Activated CD4-positive, alpha-beta memory T cell treated with anti-CD3 and anti-CD28 coated beads for 36 hours (primary cell): Measurements from ENCODE around the gene HS2ST1. TPM values are rescaled to one million over a fixed set of nuclear protein-coding genes. Genes with fewer than 3 reads are reported as not detected.

Experiments used
- CTCF ChIA-PET: fragments of 350-600 bp; sonication (Branson Sonifier 250); formaldehyde crosslinking; loops from one replicate; lab custom pipeline; 2021; ENCODE audit warnings: antibody characterized with exemption, inconsistent platforms; lab: Charles Lee
- POLR2A ChIA-PET: fragments of 350-600 bp; sonication (Branson Sonifier 250); formaldehyde crosslinking; loops from one replicate; lab custom pipeline; 2021; ENCODE audit warnings: antibody characterized with exemption; lab: Charles Lee
- DNase-seq: peaks from one replicate; pipeline ENCODE4 v3.0.0-alpha.2; 2020
- H3K27ac Mint-ChIP-seq: one replicate; pipeline ENCODE4 v1.8.0; 2021; ENCODE audit warnings: mixed read lengths
- H3K27me3 Mint-ChIP-seq: one replicate; pipeline ENCODE4 v1.8.0; 2021; ENCODE audit warnings: mixed read lengths
- H3K36me3 Mint-ChIP-seq: one replicate; pipeline ENCODE4 v1.8.0; 2021; ENCODE audit warnings: mixed read lengths
- H3K4me1 Mint-ChIP-seq: one replicate; pipeline ENCODE4 v1.8.0; 2021; ENCODE audit warnings: low read depth, mixed read lengths
- H3K4me3 Mint-ChIP-seq: one replicate; pipeline ENCODE4 v1.8.0; 2021; ENCODE audit warnings: mild to moderate bottlenecking, mixed read lengths
- H3K9me3 Mint-ChIP-seq: one replicate; pipeline ENCODE4 v1.8.0; 2021; ENCODE audit warnings: mixed read lengths
- intact Hi-C: fragments of 100-400 bp; cut with micrococcal nuclease; formaldehyde crosslinking; loops from one replicate; pipeline ENCODE4 v1.15.1; 2023
- total RNA-seq, 2 experiments: library from RNA; stranded (reverse); gene quantifications; one replicate each; pipeline ENCODE4 v1.2.3, GENCODE V29; 2021

Gene HS2ST1
- total RNA-seq, 2 experiments from 2014 or later = 16.4 to 16.5 TPM

DNA sequence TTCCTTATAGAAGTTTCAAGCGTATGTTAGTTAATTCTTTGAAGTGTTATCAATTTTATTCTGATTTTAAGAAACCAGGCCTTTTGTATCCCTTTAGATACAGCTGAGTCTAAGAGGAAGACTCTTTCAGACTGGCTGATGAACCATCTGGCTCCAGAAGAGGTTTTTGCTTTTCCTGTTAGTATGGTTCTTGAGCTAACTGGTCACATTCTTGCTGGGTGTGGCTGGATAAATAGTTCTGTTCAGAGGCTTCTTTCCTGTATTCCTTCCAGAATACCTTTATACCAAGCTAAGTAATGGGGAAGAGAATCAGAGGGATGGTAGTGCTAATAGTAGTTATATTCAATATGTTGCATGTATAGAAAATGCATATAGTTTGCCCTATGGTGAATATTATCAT lies 12.4 kb downstream of the HS2ST1 start:
- Mint-ChIP-seq H3K36me3 (peaks cover 24% of the 10 kb centered on the region), H3K4me3 (no peak overlapping the region), H3K27ac (no peak overlapping the region), H3K27me3 (no peaks in the 10 kb centered on the region), H3K4me1 (peaks cover 19% of the 10 kb centered on the region), H3K9me3 (peaks cover 33% of the 10 kb centered on the region)
- intact Hi-C loops = no loop called here
- ChIA-PET CTCF (no interaction called here), POLR2A (no interaction called here)
- no peak for DNase-seq

DNA sequence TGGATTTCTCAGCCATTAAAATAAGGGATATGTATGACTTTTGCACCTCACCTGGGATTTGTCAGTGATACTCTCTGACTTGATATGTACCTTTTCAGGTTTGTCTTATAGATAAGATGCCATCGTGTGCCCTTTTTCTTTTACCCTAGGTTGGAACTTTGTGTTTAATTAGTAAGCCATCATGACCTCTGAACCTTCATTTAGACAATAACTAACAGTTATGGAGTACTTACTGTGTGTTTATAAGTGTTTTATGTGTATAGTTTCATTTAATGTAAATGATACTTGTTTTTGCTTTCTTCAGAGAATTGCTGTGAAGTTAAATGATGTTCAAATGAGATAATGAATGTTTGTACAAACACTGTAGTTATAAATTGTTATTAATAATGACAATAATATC lies 14.4 kb downstream of the HS2ST1 start:
- Mint-ChIP-seq H3K27me3 (no peaks in the 10 kb centered on the region), H3K27ac (no peak overlapping the region), H3K4me1 (peaks cover 27% of the 10 kb centered on the region), H3K36me3 (peaks cover 14% of the 10 kb centered on the region), H3K4me3 (no peak overlapping the region), H3K9me3 (peaks cover 17% of the 10 kb centered on the region)
- ChIA-PET POLR2A (no interaction called here), CTCF (no interaction called here)
- intact Hi-C loops = no loop called here
- no peak for DNase-seq

DNA sequence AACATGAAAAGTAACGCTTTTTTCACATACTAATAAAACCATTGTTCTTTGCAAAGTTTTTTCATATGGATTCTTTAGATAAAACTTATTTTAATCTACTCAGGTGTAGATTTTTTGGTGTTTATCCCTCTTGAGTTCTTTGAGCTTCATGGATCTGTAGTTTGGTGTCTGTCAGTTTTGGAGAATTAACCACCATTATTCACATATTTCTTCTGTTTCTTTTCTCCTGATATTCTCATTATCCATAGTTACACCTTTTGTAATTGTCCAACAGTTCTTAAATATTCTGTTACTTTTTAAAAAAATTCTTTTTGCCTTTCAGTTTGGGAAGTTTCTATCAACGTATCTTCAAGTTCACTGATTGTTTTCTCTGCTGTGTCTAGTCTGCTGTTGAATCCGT lies 18.6 kb downstream of the HS2ST1 start:
- intact Hi-C loops = no loop called here

DNA sequence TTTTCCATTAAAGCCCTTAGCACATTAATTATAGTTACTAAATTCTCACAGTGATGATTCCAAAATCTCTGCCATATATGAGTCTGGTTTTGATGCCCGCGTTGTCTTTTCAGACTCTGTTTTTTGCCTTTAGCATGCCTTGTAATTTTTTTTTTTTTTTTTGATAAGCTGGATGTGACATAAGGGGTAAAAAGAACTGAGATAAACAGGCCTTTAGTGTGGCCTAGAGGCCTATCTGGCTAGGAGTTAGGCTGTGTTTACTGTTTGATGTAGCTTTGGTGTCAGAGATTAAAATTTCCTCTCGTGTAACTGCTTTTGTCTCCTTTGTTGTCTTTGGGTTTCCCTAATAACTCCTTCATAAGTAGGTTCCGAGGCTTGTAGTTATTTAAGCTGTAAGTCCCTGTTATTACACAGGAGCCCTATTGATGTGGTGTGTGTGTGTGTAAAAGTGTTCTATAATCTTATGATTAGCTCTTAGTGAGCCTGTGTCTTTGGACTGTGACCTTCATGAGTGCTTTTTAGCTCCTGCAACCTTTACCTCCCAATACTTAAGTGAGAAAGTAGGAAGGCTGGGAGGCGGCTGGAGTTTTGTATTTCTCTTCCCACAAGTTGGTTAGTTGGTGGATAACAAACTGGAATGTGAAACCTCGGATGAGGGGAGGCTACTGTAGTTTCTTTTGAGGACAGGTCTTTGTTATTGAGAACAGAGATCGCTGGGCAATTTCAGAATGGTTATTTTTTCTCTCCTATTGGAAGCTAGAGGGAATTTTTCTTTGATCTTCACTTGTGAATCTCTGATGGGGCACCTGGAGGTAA lies 19.3 kb downstream of the HS2ST1 start:
- peaks cover 24% of the 10 kb centered on the region for H3K4me1 Mint-ChIP-seq
- ChIA-PET POLR2A (no interaction called here), CTCF (no interaction called here)
- no peak overlapping the region for H3K27ac Mint-ChIP-seq
- no peaks in the 10 kb centered on the region for H3K27me3 Mint-ChIP-seq
- intact Hi-C loops = no loop called here
- no peaks in the 10 kb centered on the region for H3K36me3 Mint-ChIP-seq
- no peaks in the 10 kb centered on the region for H3K9me3 Mint-ChIP-seq
- DNase-seq = no peak
- H3K4me3 Mint-ChIP-seq = no peak overlapping the region

More for the DNA sequence above, 18.6 kb downstream of the HS2ST1 start:
- Mint-ChIP-seq H3K27ac (no peak overlapping the region), H3K27me3 (no peaks in the 10 kb centered on the region), H3K36me3 (no peaks in the 10 kb centered on the region), H3K4me1 (peaks cover 20% of the 10 kb centered on the region), H3K9me3 (no peaks in the 10 kb centered on the region), H3K4me3 (no peak overlapping the region)
- DNase-seq = no peak
- CTCF ChIA-PET = no interaction called here
- POLR2A ChIA-PET = no interaction called here

DNA sequence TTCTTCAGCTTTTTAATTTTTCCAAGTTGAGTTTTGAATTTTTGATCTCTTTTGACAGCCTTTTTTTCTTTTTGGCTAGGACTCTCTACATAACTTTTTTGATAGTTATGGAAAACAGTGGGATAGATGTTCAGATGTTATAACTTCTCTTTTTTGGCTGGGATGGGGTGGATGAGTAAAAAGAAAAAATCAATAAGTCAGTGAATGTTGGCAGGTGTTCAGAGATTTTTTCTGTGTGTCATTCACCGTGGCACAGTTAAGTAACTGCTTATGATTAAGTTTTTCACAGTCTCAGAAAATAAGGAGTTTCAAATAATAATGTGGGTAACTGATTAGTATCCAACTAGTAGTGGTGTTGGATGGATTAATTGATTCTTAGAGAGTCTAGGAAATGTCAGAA lies 24.0 kb downstream of the HS2ST1 start:
- no peaks in the 10 kb centered on the region for H3K27me3 Mint-ChIP-seq
- CTCF ChIA-PET = no interaction called here
- H3K9me3 Mint-ChIP-seq = no peaks in the 10 kb centered on the region
- no peak overlapping the region for H3K27ac Mint-ChIP-seq
- H3K4me1 Mint-ChIP-seq = peaks cover 17% of the 10 kb centered on the region
- H3K36me3 Mint-ChIP-seq = no peaks in the 10 kb centered on the region
- intact Hi-C loops = no loop called here
- no peak overlapping the region for H3K4me3 Mint-ChIP-seq
- no peak for DNase-seq
- POLR2A ChIA-PET = no interaction called here

DNA sequence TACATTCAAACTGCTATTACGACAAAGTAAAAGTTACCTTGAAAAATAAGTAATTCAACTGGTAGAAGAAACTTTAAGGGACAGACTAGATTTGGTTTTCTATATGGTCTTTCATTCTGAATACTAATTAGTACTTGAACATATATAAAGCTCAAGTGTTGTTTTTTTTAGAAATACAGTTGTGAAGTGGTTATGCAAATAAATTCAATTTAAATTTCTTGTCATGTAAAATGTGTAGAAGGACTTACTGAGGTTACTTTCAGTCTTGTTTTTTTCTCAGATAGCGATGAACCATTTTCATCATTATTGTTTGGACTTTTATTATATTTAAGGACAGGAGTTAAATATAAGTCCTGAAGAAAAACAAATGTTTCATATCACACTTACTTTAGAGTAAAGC lies 24.4 kb downstream of the HS2ST1 start:
- ChIA-PET POLR2A (no interaction called here), CTCF (no interaction called here)
- H3K4me1 Mint-ChIP-seq = peaks cover 13% of the 10 kb centered on the region
- no peaks in the 10 kb centered on the region for H3K36me3 Mint-ChIP-seq
- intact Hi-C loops = no loop called here
- no peaks in the 10 kb centered on the region for H3K27me3 Mint-ChIP-seq
- no peak for DNase-seq
- H3K9me3 Mint-ChIP-seq = no peaks in the 10 kb centered on the region
- no peak overlapping the region for H3K4me3 Mint-ChIP-seq
- no peak overlapping the region for H3K27ac Mint-ChIP-seq

DNA sequence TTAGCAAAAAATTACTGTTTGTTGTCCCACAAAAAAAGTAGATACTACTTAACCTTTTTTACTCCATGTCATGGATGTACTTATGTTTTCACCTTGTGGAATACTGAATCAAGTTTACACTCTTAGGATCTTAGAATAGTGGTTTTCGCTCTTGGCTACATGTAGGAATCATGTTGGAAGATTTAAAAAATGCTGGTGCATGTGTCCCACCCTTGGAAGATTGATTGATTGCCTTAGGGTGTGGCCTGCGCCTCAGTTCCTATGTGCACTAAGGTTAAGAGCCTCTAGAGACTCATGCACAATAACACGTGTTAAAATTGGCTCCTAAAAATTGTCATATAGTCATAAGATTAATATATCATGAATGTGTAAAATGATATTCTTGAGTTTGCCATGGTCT lies 25.0 kb downstream of the HS2ST1 start:
- no peaks in the 10 kb centered on the region for H3K36me3 Mint-ChIP-seq
- POLR2A ChIA-PET = no interaction called here
- no peak for DNase-seq
- H3K4me3 Mint-ChIP-seq = no peak overlapping the region
- H3K9me3 Mint-ChIP-seq = no peaks in the 10 kb centered on the region
- H3K27ac Mint-ChIP-seq = no peak overlapping the region
- peaks cover 7% of the 10 kb centered on the region for H3K4me1 Mint-ChIP-seq
- no peaks in the 10 kb centered on the region for H3K27me3 Mint-ChIP-seq
- CTCF ChIA-PET = no interaction called here
- intact Hi-C loops = no loop called here

DNA sequence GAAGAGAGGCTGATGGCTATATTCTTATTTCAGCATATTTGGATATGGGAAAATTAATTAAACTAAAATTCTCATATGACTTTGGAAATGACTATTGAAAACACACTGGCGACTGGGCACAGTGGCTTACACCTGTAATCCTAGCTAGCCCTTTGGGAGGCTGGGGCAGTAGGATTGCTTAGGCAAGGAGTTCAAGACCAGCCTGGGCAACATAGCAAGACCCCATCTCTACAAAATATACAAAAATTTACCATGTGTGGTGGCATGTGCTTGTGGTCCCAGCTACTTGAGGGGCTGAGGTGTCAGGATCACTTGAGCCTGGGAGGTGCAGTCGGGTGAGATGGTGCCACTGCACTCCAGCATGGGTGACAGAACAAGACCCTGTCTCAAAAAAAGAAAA lies 26.2 kb downstream of the HS2ST1 start:
- ChIA-PET POLR2A (no interaction called here), CTCF (no interaction called here)
- Mint-ChIP-seq H3K36me3 (no peaks in the 10 kb centered on the region), H3K4me1 (peaks cover 5% of the 10 kb centered on the region), H3K4me3 (no peak overlapping the region), H3K9me3 (no peaks in the 10 kb centered on the region), H3K27me3 (no peaks in the 10 kb centered on the region), H3K27ac (no peak overlapping the region)
- DNase-seq = no peak
- intact Hi-C loops = no loop called here

DNA sequence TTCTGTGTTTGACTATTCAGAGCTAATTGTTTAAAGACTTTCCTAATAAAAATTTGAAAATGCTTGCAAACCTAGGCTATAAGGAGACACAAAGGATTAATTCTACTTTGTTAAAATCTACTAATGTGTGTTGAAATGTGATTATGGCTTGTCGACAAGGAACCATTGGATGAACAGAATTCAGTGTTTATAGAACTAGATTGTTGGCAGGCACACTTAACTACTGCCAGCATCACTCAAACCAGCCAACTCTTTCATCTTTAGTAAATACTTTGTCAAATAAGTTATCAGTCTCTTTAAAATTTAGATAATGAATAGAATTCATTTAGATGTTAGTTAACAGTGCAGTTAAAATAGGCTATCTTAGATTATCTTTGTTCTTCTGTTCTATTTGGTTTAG lies 27.6 kb downstream of the HS2ST1 start:
- DNase-seq = no peak
- Mint-ChIP-seq H3K4me3 (no peak overlapping the region), H3K27me3 (no peaks in the 10 kb centered on the region), H3K27ac (no peak overlapping the region), H3K4me1 (peaks cover 5% of the 10 kb centered on the region), H3K36me3 (no peaks in the 10 kb centered on the region), H3K9me3 (no peaks in the 10 kb centered on the region)
- intact Hi-C loops = no loop called here
- ChIA-PET POLR2A (no interaction called here), CTCF (interaction anchor here (0.8 kb wide), 1 partner anchor 117 kb away, joined by 3 read pairs; no protein-coding TSS in a partner anchor)

DNA sequence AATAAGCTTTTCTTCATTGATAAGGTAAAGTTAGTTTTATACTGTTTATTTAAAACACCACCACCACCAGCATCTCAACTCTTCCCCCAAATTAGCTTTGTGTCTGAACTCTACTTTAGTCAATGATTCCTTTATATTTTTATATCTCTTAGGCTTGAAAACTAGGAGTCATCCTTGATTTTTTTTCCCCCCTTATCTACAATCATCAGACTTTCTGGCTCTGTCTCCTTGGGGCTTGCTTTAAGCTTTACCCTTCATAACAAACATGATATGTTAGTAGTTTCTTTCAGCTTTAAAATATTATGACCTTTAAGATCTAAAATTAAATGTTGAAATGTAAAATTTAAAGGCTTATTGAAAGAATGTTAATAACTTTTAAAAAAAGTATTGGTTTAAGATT lies 28.3 kb downstream of the HS2ST1 start:
- H3K27ac Mint-ChIP-seq = no peak overlapping the region
- intact Hi-C loops = no loop called here
- H3K27me3 Mint-ChIP-seq = no peaks in the 10 kb centered on the region
- peaks cover 5% of the 10 kb centered on the region for H3K4me1 Mint-ChIP-seq
- ChIA-PET POLR2A (no interaction called here), CTCF (interaction anchor here (0.8 kb wide), 1 partner anchor 117 kb away, joined by 3 read pairs; no protein-coding TSS in a partner anchor)
- H3K9me3 Mint-ChIP-seq = no peaks in the 10 kb centered on the region
- no peak for DNase-seq
- no peaks in the 10 kb centered on the region for H3K36me3 Mint-ChIP-seq
- H3K4me3 Mint-ChIP-seq = no peak overlapping the region

DNA sequence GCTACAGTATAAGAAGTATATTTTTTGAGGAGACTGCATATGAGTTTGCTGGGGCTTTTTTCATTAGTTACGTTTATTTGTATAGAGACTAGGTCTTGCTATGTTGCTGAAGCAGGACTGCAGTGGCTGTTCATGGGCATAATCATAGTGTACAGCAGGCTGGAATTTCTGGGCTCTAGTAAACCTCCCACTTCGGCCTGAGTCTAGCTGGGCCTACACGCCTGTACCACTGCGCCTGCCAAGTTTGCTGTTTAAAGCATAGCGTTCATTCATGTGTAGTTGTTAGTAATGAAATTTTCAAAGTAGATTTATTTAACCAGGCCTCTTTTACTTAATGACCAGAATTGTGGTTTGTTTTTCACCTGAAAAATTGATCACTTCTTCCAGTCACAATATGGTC lies 33.8 kb downstream of the HS2ST1 start:
- ChIA-PET CTCF (no interaction called here), POLR2A (no interaction called here)
- Mint-ChIP-seq H3K27ac (no peak overlapping the region), H3K9me3 (no peaks in the 10 kb centered on the region), H3K4me3 (no peak overlapping the region), H3K27me3 (no peaks in the 10 kb centered on the region), H3K4me1 (no peaks in the 10 kb centered on the region), H3K36me3 (no peaks in the 10 kb centered on the region)
- DNase-seq = no peak
- intact Hi-C loops = no loop called here

DNA sequence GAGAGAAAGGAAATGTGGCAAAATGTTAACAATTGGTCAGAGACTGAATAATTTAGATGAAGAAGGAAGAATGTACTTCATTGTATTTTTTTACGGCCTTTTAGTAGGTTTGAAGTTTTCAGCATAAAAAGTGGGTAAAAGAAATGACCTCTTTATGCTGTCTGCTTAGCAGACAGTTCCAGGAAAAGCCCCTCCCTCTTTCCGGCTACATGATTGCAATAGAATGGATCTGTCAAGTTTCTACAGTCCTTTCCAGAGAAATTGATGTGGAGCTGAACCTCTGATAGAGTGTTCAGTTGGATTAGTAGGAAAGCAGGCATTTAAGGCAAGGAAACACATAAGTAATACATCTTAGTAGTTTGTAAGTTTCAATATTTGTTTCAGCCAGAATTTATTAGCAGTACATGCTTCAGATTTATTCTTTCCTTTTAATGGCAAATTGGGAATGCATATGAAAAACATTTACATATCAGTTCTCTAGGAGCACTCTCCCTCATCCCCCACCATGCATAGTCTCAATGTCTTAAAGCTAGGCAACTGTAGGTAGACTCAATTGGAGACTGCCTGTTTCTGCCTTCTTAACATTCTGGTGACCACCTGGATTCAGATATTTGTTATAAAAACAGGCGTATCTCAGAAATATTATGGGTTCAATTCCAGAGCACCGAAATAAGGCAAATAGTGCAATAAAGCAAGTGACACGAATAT lies 36.4 kb downstream of the HS2ST1 start:
- peaks cover 3% of the 10 kb centered on the region for H3K4me1 Mint-ChIP-seq
- CTCF ChIA-PET = no interaction called here
- H3K4me3 Mint-ChIP-seq = no peak overlapping the region
- no peaks in the 10 kb centered on the region for H3K36me3 Mint-ChIP-seq
- no peak overlapping the region for H3K27ac Mint-ChIP-seq
- H3K9me3 Mint-ChIP-seq = no peaks in the 10 kb centered on the region
- H3K27me3 Mint-ChIP-seq = no peaks in the 10 kb centered on the region
- DNase-seq = no peak
- intact Hi-C loops = no loop called here
- POLR2A ChIA-PET = no interaction called here

DNA sequence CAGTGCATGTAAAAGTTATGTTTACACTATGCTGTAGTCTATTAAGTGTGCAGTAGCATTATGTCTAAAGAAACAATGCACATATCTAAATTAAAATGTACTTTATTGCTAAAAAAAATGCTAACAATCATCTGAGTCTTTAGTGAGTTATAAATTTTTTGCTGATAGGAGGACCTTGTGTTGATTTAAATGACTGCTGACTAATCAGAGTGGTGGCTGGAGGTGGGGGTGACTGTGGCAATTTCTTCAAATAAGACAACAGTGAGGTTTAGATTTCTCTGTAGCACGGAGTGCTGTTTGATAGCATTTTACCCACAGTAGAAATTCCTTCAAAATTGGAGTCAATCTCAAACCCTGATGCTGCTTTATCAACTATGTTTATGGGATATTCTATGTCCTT lies 37.0 kb downstream of the HS2ST1 start:
- Mint-ChIP-seq H3K27me3 (no peaks in the 10 kb centered on the region), H3K27ac (no peak overlapping the region), H3K4me1 (peaks cover 3% of the 10 kb centered on the region), H3K36me3 (no peaks in the 10 kb centered on the region), H3K4me3 (no peak overlapping the region), H3K9me3 (no peaks in the 10 kb centered on the region)
- CTCF ChIA-PET = no interaction called here
- no peak for DNase-seq
- POLR2A ChIA-PET = no interaction called here
- intact Hi-C loops = no loop called here
